GM23338 (cell line): ENCODE measurements around the gene TM9SF4. TPM values are rescaled to one million over a fixed set of nuclear protein-coding genes. Genes with fewer than 3 reads are reported as not detected.

Experiments used
- CREB1 ChIP-seq: fragments of 250-450 bp; sonication (Bioruptor Pico); IDR thresholded peaks from 2 replicates; pipeline ENCODE4 v1.5.0; 2020; ENCODE audit warnings: low read depth, mild to moderate bottlenecking, moderate library complexity
- EZH2 ChIP-seq: fragments of 200-600 bp; sonication (generic); IDR thresholded peaks from one replicate; pipeline ENCODE4 v1.8.0; 2017; ENCODE audit warnings: antibody characterized with exemption, mild to moderate bottlenecking, low read depth; ENCODE audit not compliant: unreplicated experiment
- EZH2phosphoT487 ChIP-seq: fragments of 200-600 bp; sonication (generic); IDR thresholded peaks from one replicate; pipeline ENCODE4 v1.8.1; 2018; ENCODE audit warnings: antibody characterized with exemption; ENCODE audit not compliant: unreplicated experiment
- JUNB ChIP-seq: IDR thresholded peaks from one replicate; pipeline ENCODE4 v1.6.1; 2016; ENCODE audit warnings: antibody characterized with exemption; ENCODE audit not compliant: unreplicated experiment
- STAT1 ChIP-seq: IDR thresholded peaks from one replicate; pipeline ENCODE4 v1.6.1; 2016; ENCODE audit warnings: antibody characterized with exemption; ENCODE audit not compliant: unreplicated experiment
- ZNF114 ChIP-seq: fragments of 250-450 bp; sonication (Bioruptor Pico); IDR thresholded peaks from 2 replicates; pipeline ENCODE4 v1.5.0; 2020; ENCODE audit warnings: mild to moderate bottlenecking, moderate library complexity
- ZNF331 ChIP-seq: fragments of 250-450 bp; sonication (Bioruptor Pico); IDR thresholded peaks from 2 replicates; pipeline ENCODE4 v1.5.0; 2020; ENCODE audit warnings: low read depth, mild to moderate bottlenecking, moderate library complexity
- ZNF462 ChIP-seq: fragments of 250-450 bp; sonication (Bioruptor Pico); IDR thresholded peaks from 2 replicates; pipeline ENCODE4 v1.5.0; 2020; ENCODE audit warnings: mild to moderate bottlenecking, moderate library complexity
- polyA plus RNA-seq: library from polyadenylated mRNA; unstranded; fragments of >200 nt; fragmentation: Nextera tagmentation; extraction: Ambion mirVana; gene quantifications from 2 replicates; pipeline ENCODE4 v1.2.1, GENCODE V29; 2016
- total RNA-seq: library from RNA; depleted of rRNA; stranded (reverse); fragments of >200 nt; shearing (Covaris generic); gene quantifications from 2 replicates; pipeline ENCODE4 v1.2.3, GENCODE V29; 2014; rRNA removed
- TF ChIP-seq, protein P1 (sequence below), 2 experiments: fragments of 200-600 bp in 1 of 2; sonication (generic) in 1 of 2; conservative IDR thresholded peaks; 2 replicates each; pipeline versions ENCODE4 v1.5.1 to v1.6.1; 2016 to 2017; ENCODE audit warnings: antibody characterized with exemption in 2 of 2, low read depth in 2 of 2, mild to moderate bottlenecking in 2 of 2, moderate library complexity in 1 of 2
- TF ChIP-seq, protein P2 (sequence below): IDR thresholded peaks from 2 replicates; pipeline ENCODE4 v1.6.1; 2016; ENCODE audit warnings: antibody characterized with exemption

The TM9SF4 gene
- total and polyA plus RNA-seq, 2 experiments from 2014 or later = 20.4 to 52.6 TPM

GRCh38 chr20:32216179-32217142 lies 106.9 kb downstream of the TM9SF4 start (continued):
- TF ChIP-seq ZNF462 (no peak), JUNB (no peak), ZNF331 (CRISPR knock-in tag) (no peak), STAT1 (no peak), ZNF114 (CRISPR knock-in tag) (no peak), CREB1 (no peak), EZH2 (no peak), EZH2phosphoT487 (no peak)
- TF ChIP-seq, protein P1, sequence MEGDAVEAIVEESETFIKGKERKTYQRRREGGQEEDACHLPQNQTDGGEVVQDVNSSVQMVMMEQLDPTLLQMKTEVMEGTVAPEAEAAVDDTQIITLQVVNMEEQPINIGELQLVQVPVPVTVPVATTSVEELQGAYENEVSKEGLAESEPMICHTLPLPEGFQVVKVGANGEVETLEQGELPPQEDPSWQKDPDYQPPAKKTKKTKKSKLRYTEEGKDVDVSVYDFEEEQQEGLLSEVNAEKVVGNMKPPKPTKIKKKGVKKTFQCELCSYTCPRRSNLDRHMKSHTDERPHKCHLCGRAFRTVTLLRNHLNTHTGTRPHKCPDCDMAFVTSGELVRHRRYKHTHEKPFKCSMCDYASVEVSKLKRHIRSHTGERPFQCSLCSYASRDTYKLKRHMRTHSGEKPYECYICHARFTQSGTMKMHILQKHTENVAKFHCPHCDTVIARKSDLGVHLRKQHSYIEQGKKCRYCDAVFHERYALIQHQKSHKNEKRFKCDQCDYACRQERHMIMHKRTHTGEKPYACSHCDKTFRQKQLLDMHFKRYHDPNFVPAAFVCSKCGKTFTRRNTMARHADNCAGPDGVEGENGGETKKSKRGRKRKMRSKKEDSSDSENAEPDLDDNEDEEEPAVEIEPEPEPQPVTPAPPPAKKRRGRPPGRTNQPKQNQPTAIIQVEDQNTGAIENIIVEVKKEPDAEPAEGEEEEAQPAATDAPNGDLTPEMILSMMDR (conservative IDR thresholded peaks at IDR 0.05; ENCODE audit: low read depth in 2 of 2) = no peak
- TF ChIP-seq, protein P2, sequence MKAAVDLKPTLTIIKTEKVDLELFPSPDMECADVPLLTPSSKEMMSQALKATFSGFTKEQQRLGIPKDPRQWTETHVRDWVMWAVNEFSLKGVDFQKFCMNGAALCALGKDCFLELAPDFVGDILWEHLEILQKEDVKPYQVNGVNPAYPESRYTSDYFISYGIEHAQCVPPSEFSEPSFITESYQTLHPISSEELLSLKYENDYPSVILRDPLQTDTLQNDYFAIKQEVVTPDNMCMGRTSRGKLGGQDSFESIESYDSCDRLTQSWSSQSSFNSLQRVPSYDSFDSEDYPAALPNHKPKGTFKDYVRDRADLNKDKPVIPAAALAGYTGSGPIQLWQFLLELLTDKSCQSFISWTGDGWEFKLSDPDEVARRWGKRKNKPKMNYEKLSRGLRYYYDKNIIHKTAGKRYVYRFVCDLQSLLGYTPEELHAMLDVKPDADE = no peak

Other genes with a start within 250 kb of the TM9SF4 start
- gene DUSP15, start 239.2 kb upstream of the TM9SF4 start, total RNA-seq = 2.8 and 5.9 TPM in 2 replicates
- 0.61 and 0.99 TPM in 2 replicates for gene DUSP15, start 239.2 kb upstream of the TM9SF4 start, polyA plus RNA-seq
- 0.39 TPM in 1 of 2 replicates, not detected in the other for gene TTLL9, start 239.1 kb upstream of the TM9SF4 start, total RNA-seq
- gene TTLL9, start 239.1 kb upstream of the TM9SF4 start, polyA plus RNA-seq = not detected in 2 replicates
- gene PDRG1, start 157.7 kb upstream of the TM9SF4 start, total RNA-seq = 10.5 and 14.8 TPM in 2 replicates
- gene PDRG1, start 157.7 kb upstream of the TM9SF4 start, polyA plus RNA-seq = 27.8 and 28.4 TPM in 2 replicates
- gene XKR7, start 141.6 kb upstream of the TM9SF4 start, total RNA-seq = 3.0 and 3.9 TPM in 2 replicates
- 0.61 and 0.64 TPM in 2 replicates for gene XKR7, start 141.6 kb upstream of the TM9SF4 start, polyA plus RNA-seq
- 9.6 and 13.3 TPM in 2 replicates for gene CCM2L, start 99.3 kb upstream of the TM9SF4 start, total RNA-seq
- 4.9 and 6.4 TPM in 2 replicates for gene CCM2L, start 99.3 kb upstream of the TM9SF4 start, polyA plus RNA-seq
- gene HCK, start 57.5 kb upstream of the TM9SF4 start, total RNA-seq = 0.97 and 1.2 TPM in 2 replicates
- gene HCK, start 57.5 kb upstream of the TM9SF4 start, polyA plus RNA-seq = 0.43 TPM in 1 of 2 replicates, not detected in the other
- gene PLAGL2, start 98.0 kb downstream of the TM9SF4 start, total RNA-seq = 28.2 and 32.0 TPM in 2 replicates
- 13.2 and 14.1 TPM in 2 replicates for gene PLAGL2, start 98.0 kb downstream of the TM9SF4 start, polyA plus RNA-seq
- 34.0 and 34.8 TPM in 2 replicates for gene POFUT1, start 98.2 kb downstream of the TM9SF4 start, total RNA-seq
- gene POFUT1, start 98.2 kb downstream of the TM9SF4 start, polyA plus RNA-seq = 9.3 and 10.3 TPM in 2 replicates
- gene KIF3B, start 167.9 kb downstream of the TM9SF4 start, total RNA-seq = 22.8 and 23.6 TPM in 2 replicates
- 6.1 TPM in 2 replicates for gene KIF3B, start 167.9 kb downstream of the TM9SF4 start, polyA plus RNA-seq
- 29.0 and 33.0 TPM in 2 replicates for gene ASXL1, start 248.6 kb downstream of the TM9SF4 start, total RNA-seq
- 10.4 and 20.8 TPM in 2 replicates for gene ASXL1, start 248.6 kb downstream of the TM9SF4 start, polyA plus RNA-seq